ENCODE measurements around the gene RSBN1L.

The RSBN1L gene

GRCh38 chr7:77802557-77803405 lies 106.5 kb downstream of the RSBN1L start:
- TF ChIP-seq GATA1 (IDR thresholded peaks at IDR 0.05; ENCODE audit: low read depth, low read length) (no peak), POLR2A (IDR thresholded peaks at IDR 0.05; ENCODE audit: low read length) (no peak)
- DNase-seq, result no peak

- TF ChIP-seq GATA1 (IDR thresholded peaks at IDR 0.05; ENCODE audit: low read depth, low read length), result no peak
- no peak for TF ChIP-seq POLR2A (IDR thresholded peaks at IDR 0.05; ENCODE audit: low read length)
- no peak for DNase-seq
Measured at GRCh38 chr7:77806425-77806824, 110.2 kb downstream of the RSBN1L start.

GRCh38 chr7:77808517-77808916 lies 112.3 kb downstream of the RSBN1L start:
- TF ChIP-seq POLR2A (IDR thresholded peaks at IDR 0.05; ENCODE audit: low read length), result no peak
- no peak for TF ChIP-seq GATA1 (IDR thresholded peaks at IDR 0.05; ENCODE audit: low read depth, low read length)
- DNase-seq, result no peak

GRCh38 chr7:77811516-77812289 lies 115.4 kb downstream of the RSBN1L start:
- TF ChIP-seq POLR2A (IDR thresholded peaks at IDR 0.05; ENCODE audit: low read length) (no peak), GATA1 (IDR thresholded peaks at IDR 0.05; ENCODE audit: low read depth, low read length) (no peak)

GRCh38 chr7:77812290-77812685 lies 116.0 kb downstream of the RSBN1L start:
- no peak for DNase-seq
- TF ChIP-seq GATA1 (IDR thresholded peaks at IDR 0.05; ENCODE audit: low read depth, low read length), result no peak
- no peak for TF ChIP-seq POLR2A (IDR thresholded peaks at IDR 0.05; ENCODE audit: low read length)

More at GRCh38 chr7:77811516-77812289, 115.4 kb downstream of the RSBN1L start:
- DNase-seq, result no peak

GRCh38 chr7:77813180-77813579 lies 116.9 kb downstream of the RSBN1L start:
- TF ChIP-seq POLR2A (IDR thresholded peaks at IDR 0.05; ENCODE audit: low read length), result no peak
- no peak for TF ChIP-seq GATA1 (IDR thresholded peaks at IDR 0.05; ENCODE audit: low read depth, low read length)
- no peak for DNase-seq

GRCh38 chr7:77819021-77819420 lies 122.8 kb downstream of the RSBN1L start:
- no peak for TF ChIP-seq POLR2A (IDR thresholded peaks at IDR 0.05; ENCODE audit: low read length)
- no peak for TF ChIP-seq GATA1 (IDR thresholded peaks at IDR 0.05; ENCODE audit: low read depth, low read length)
- DNase-seq, result no peak

- DNase-seq, result no peak
- TF ChIP-seq GATA1 (IDR thresholded peaks at IDR 0.05; ENCODE audit: low read depth, low read length) (no peak), POLR2A (IDR thresholded peaks at IDR 0.05; ENCODE audit: low read length) (no peak)
Measured at GRCh38 chr7:77820967-77821366, 124.7 kb downstream of the RSBN1L start.

GRCh38 chr7:77822269-77822668 lies 126.0 kb downstream of the RSBN1L start:
- TF ChIP-seq POLR2A (IDR thresholded peaks at IDR 0.05; ENCODE audit: low read length), result no peak
- TF ChIP-seq GATA1 (IDR thresholded peaks at IDR 0.05; ENCODE audit: low read depth, low read length), result no peak

GRCh38 chr7:77823787-77824186 lies 127.5 kb downstream of the RSBN1L start:
- TF ChIP-seq POLR2A (IDR thresholded peaks at IDR 0.05; ENCODE audit: low read length) (no peak), GATA1 (IDR thresholded peaks at IDR 0.05; ENCODE audit: low read depth, low read length) (no peak)
- no peak for DNase-seq

More at GRCh38 chr7:77822269-77822668, 126.0 kb downstream of the RSBN1L start:
- DNase-seq, result peak; percentile 65 to 86

GRCh38 chr7:77824636-77825035 lies 128.4 kb downstream of the RSBN1L start:
- TF ChIP-seq POLR2A (IDR thresholded peaks at IDR 0.05; ENCODE audit: low read length), result no peak
- no peak for TF ChIP-seq GATA1 (IDR thresholded peaks at IDR 0.05; ENCODE audit: low read depth, low read length)
- DNase-seq, result no peak

GRCh38 chr7:77825131-77825530 lies 128.9 kb downstream of the RSBN1L start:
- DNase-seq, result no peak
- no peak for TF ChIP-seq GATA1 (IDR thresholded peaks at IDR 0.05; ENCODE audit: low read depth, low read length)
- TF ChIP-seq POLR2A (IDR thresholded peaks at IDR 0.05; ENCODE audit: low read length), result no peak

GRCh38 chr7:77826300-77826699 lies 130.0 kb downstream of the RSBN1L start:
- no peak for DNase-seq
- no peak for TF ChIP-seq POLR2A (IDR thresholded peaks at IDR 0.05; ENCODE audit: low read length)
- TF ChIP-seq GATA1 (IDR thresholded peaks at IDR 0.05; ENCODE audit: low read depth, low read length), result no peak

- no peak for DNase-seq
- no peak for TF ChIP-seq POLR2A (IDR thresholded peaks at IDR 0.05; ENCODE audit: low read length)
- TF ChIP-seq GATA1 (IDR thresholded peaks at IDR 0.05; ENCODE audit: low read depth, low read length), result no peak
Measured at GRCh38 chr7:77827999-77828398, 131.7 kb downstream of the RSBN1L start.
